Measurements from ENCODE around the gene TRIM47. TPM values are rescaled to one million over a fixed set of nuclear protein-coding genes. Genes with fewer than 3 reads are reported as not detected.

Gene TRIM47
- total and polyA plus RNA-seq, 9 donors = 7.2 to 38.3 (median 17.3) TPM

- Histone ChIP-seq H3K27me3 (no peaks in the 10 kb centered on the region), H3K27ac (peak overlapping the region in 1 of 2 donors; percentile 57), H3K4me3 (no peak overlapping the region), H3K36me3 (no peaks in the 10 kb centered on the region), H3K4me1 (ENCODE audit: insufficient read depth) (peaks cover 3% of the 10 kb centered on the region), H3K9me3 (no peaks in the 10 kb centered on the region)
- no peak for DNase-seq
- no peak for TF ChIP-seq CTCF (IDR thresholded peaks at IDR 0.05)
- TF ChIP-seq POLR2A (IDR thresholded peaks at IDR 0.05) = no peak
- TF ChIP-seq EP300 (IDR thresholded peaks at IDR 0.05) = no peak
- 81 to 82% (median 82%) methylated on average over 14 of the region's 14 CpGs for WGBS, 3 donors
- intact Hi-C loops (cut with DNase I) = no loop called here
These were observed 51.6 kb downstream of the TRIM47 start for GRCh38 chr17:75826561-75827307.

GRCh38 chr17:75825748-75826370 lies 52.5 kb downstream of the TRIM47 start:
- H3K4me1 ChIP-seq (ENCODE audit: insufficient read depth) = peaks cover 3% of the 10 kb centered on the region
- no peak for DNase-seq
- H3K27ac ChIP-seq = no peak overlapping the region
- 77 to 83% (median 82%) methylated on average over 12 of the region's 12 CpGs for WGBS, 3 donors
- H3K4me3 ChIP-seq = no peak overlapping the region
- no peaks in the 10 kb centered on the region for H3K36me3 ChIP-seq
- TF ChIP-seq CTCF (IDR thresholded peaks at IDR 0.05) (no peak), POLR2A (IDR thresholded peaks at IDR 0.05) (no peak), EP300 (IDR thresholded peaks at IDR 0.05) (no peak)
- H3K27me3 ChIP-seq = no peaks in the 10 kb centered on the region
- intact Hi-C loops (cut with DNase I) = no loop called here
- H3K9me3 ChIP-seq = no peaks in the 10 kb centered on the region

GRCh38 chr17:75825149-75825552 lies 53.2 kb downstream of the TRIM47 start:
- H3K36me3 ChIP-seq = no peaks in the 10 kb centered on the region
- no peak for DNase-seq
- no peaks in the 10 kb centered on the region for H3K9me3 ChIP-seq
- H3K4me1 ChIP-seq (ENCODE audit: insufficient read depth) = peaks cover 3% of the 10 kb centered on the region
- no peaks in the 10 kb centered on the region for H3K27me3 ChIP-seq
- H3K4me3 ChIP-seq = no peak overlapping the region
- peak overlapping the region in 1 of 2 donors; percentile 4 for H3K27ac ChIP-seq
- TF ChIP-seq CTCF (IDR thresholded peaks at IDR 0.05) = no peak
- no peak for TF ChIP-seq EP300 (IDR thresholded peaks at IDR 0.05)
- TF ChIP-seq POLR2A (IDR thresholded peaks at IDR 0.05) = no peak
- intact Hi-C loops (cut with DNase I) = no loop called here
- whole genome bisulfite sequencing, 3 donors = 57 to 67% (median 58%) methylated on average over 13 of the region's 13 CpGs

- Histone ChIP-seq H3K4me1 (ENCODE audit: insufficient read depth) (peaks cover 3% of the 10 kb centered on the region), H3K36me3 (no peaks in the 10 kb centered on the region)
- 15 to 25% (median 17%) methylated on average over 2 of the region's 2 CpGs for WGBS, 3 donors
These were observed 53.7 kb downstream of the TRIM47 start for GRCh38 chr17:75824666-75825065.

More at GRCh38 chr17:75824666-75825065, 53.7 kb downstream of the TRIM47 start:
- Histone ChIP-seq H3K27me3 (no peaks in the 10 kb centered on the region), H3K4me3 (no peak overlapping the region), H3K27ac (peak overlapping the region in 1 of 2 donors; percentile 4), H3K9me3 (no peaks in the 10 kb centered on the region)
- no peak for DNase-seq
- TF ChIP-seq POLR2A (IDR thresholded peaks at IDR 0.05) (no peak), CTCF (IDR thresholded peaks at IDR 0.05) (no peak), EP300 (IDR thresholded peaks at IDR 0.05) (no peak)
- intact Hi-C loops (cut with DNase I) = no loop called here

Other genes with a start within 250 kb of the TRIM47 start
- gene SMIM5, start 245.1 kb downstream of the TRIM47 start, total RNA-seq = 1 to 10 TPM in 5 of 7 donors, under 1 TPM in 2; 0.51 to 7.9 (median 1.7) TPM
- under 1 TPM; 0.52 to 0.64 TPM for gene SMIM5, start 245.1 kb downstream of the TRIM47 start, polyA plus RNA-seq
- 10 to 100 TPM; 13.8 to 32.8 (median 24.8) TPM for gene RECQL5, start 211.4 kb downstream of the TRIM47 start, total RNA-seq
- 10 to 100 TPM; 15.7 to 19.4 TPM for gene RECQL5, start 211.4 kb downstream of the TRIM47 start, polyA plus RNA-seq
- gene SAP30BP, start 211.2 kb downstream of the TRIM47 start, total RNA-seq = 10 to 100 TPM; 54.8 to 85.0 (median 74.7) TPM
- 10 to 100 TPM; 83.2 to 89.1 TPM for gene SAP30BP, start 211.2 kb downstream of the TRIM47 start, polyA plus RNA-seq
- gene ITGB4, start 157.1 kb downstream of the TRIM47 start, total RNA-seq = 10 to 100 TPM in 5 of 7 donors, 1 to 10 TPM in 2; 6.3 to 55.6 (median 22.5) TPM
- gene ITGB4, start 157.1 kb downstream of the TRIM47 start, polyA plus RNA-seq = 1 to 10 TPM; 3.3 to 6.0 TPM
- gene GALK1, start 113.4 kb downstream of the TRIM47 start, total RNA-seq = 10 to 100 TPM; 17.5 to 35.1 (median 27.6) TPM
- 10 to 100 TPM in 1 of 2 donors, under 1 TPM in 1; 0.33 to 22.6 TPM for gene GALK1, start 113.4 kb downstream of the TRIM47 start, polyA plus RNA-seq
- 10 to 100 TPM; 27.5 to 58.1 (median 40.8) TPM for gene UNK, start 93.8 kb downstream of the TRIM47 start, total RNA-seq
- 10 to 100 TPM; 12.7 to 34.9 TPM for gene UNK, start 93.8 kb downstream of the TRIM47 start, polyA plus RNA-seq
- gene UNC13D, start 34.2 kb downstream of the TRIM47 start, total RNA-seq = 10 to 100 TPM; 10.7 to 24.9 (median 14.1) TPM
- 10 to 100 TPM in 1 of 2 donors, 1 to 10 TPM in 1; 8.9 to 17.1 TPM for gene UNC13D, start 34.2 kb downstream of the TRIM47 start, polyA plus RNA-seq
- gene WBP2, start 23.2 kb downstream of the TRIM47 start, total RNA-seq = 100 to 1,000 TPM in 3 of 7 donors, 10 to 100 TPM in 4; 48.5 to 131 (median 92.7) TPM
- 100 to 1,000 TPM; 118 to 184 TPM for gene WBP2, start 23.2 kb downstream of the TRIM47 start, polyA plus RNA-seq
- 10 to 100 TPM; 17.3 to 28.0 (median 24.3) TPM for gene TRIM65, start 18.4 kb upstream of the TRIM47 start, total RNA-seq
- 10 to 100 TPM; 10.4 to 18.5 TPM for gene TRIM65, start 18.4 kb upstream of the TRIM47 start, polyA plus RNA-seq
- gene MRPL38, start 26.3 kb upstream of the TRIM47 start, total RNA-seq = 10 to 100 TPM; 30.4 to 93.0 (median 83.4) TPM
- gene MRPL38, start 26.3 kb upstream of the TRIM47 start, polyA plus RNA-seq = 10 to 100 TPM; 14.5 to 51.4 TPM
- gene FBF1, start 62.5 kb upstream of the TRIM47 start, total RNA-seq = 10 to 100 TPM in 4 of 7 donors, 1 to 10 TPM in 3; 5.0 to 14.9 (median 11.2) TPM
- gene FBF1, start 62.5 kb upstream of the TRIM47 start, polyA plus RNA-seq = 1 to 10 TPM; 3.0 to 7.8 TPM
- 10 to 100 TPM; 20.1 to 53.0 (median 41.1) TPM for gene ACOX1, start 100.6 kb upstream of the TRIM47 start, total RNA-seq
- 10 to 100 TPM; 10.6 to 24.6 TPM for gene ACOX1, start 100.6 kb upstream of the TRIM47 start, polyA plus RNA-seq
- gene TEN1, start 100.7 kb upstream of the TRIM47 start, total RNA-seq = 10 to 100 TPM in 5 of 7 donors, 1 to 10 TPM in 2; 7.4 to 16.3 (median 10.5) TPM
- gene TEN1, start 100.7 kb upstream of the TRIM47 start, polyA plus RNA-seq = 10 to 100 TPM in 1 of 2 donors, 1 to 10 TPM in 1; 6.1 to 18.1 TPM
- 1 to 10 TPM; 1.3 to 8.5 (median 5.5) TPM for gene CDK3, start 122.3 kb upstream of the TRIM47 start, total RNA-seq
- gene CDK3, start 122.3 kb upstream of the TRIM47 start, polyA plus RNA-seq = 10 to 100 TPM in 1 of 2 donors, 1 to 10 TPM in 1; 3.6 to 10.8 TPM
- 1 to 10 TPM in 5 of 7 donors, under 1 TPM in 2; 0.33 to 7.2 (median 1.0) TPM for gene EVPL, start 148.7 kb upstream of the TRIM47 start, total RNA-seq
- gene EVPL, start 148.7 kb upstream of the TRIM47 start, polyA plus RNA-seq = under 1 TPM; 0.15 TPM
- 10 to 100 TPM; 33.0 to 83.2 (median 70.9) TPM for gene SRP68, start 193.9 kb upstream of the TRIM47 start, total RNA-seq
- gene SRP68, start 193.9 kb upstream of the TRIM47 start, polyA plus RNA-seq = 100 to 1,000 TPM in 1 of 2 donors, 10 to 100 TPM in 1; 47.3 to 101 TPM
- gene GALR2, start 196.2 kb upstream of the TRIM47 start, total RNA-seq = under 1 TPM in 1 of 7 donors, not detected in 6; 0.34 TPM
- gene GALR2, start 196.2 kb upstream of the TRIM47 start, polyA plus RNA-seq = not detected
- gene ZACN, start 200.6 kb upstream of the TRIM47 start, total RNA-seq = under 1 TPM in 3 of 7 donors, not detected in 4; 0.10 to 0.52 (median 0.34) TPM
- gene ZACN, start 200.6 kb upstream of the TRIM47 start, polyA plus RNA-seq = 1 to 10 TPM in 1 of 2 donors, not detected in 1; 1.1 TPM
- 100 to 1,000 TPM in 5 of 7 donors, 10 to 100 TPM in 2; 46.9 to 121 (median 115) TPM for gene EXOC7, start 225.2 kb upstream of the TRIM47 start, total RNA-seq
- gene EXOC7, start 225.2 kb upstream of the TRIM47 start, polyA plus RNA-seq = 10 to 100 TPM; 54.0 to 94.8 TPM

Data from ovary (tissue), 9 donors.